ENCODE data around the gene AKIRIN2.

The AKIRIN2 gene

DNA sequence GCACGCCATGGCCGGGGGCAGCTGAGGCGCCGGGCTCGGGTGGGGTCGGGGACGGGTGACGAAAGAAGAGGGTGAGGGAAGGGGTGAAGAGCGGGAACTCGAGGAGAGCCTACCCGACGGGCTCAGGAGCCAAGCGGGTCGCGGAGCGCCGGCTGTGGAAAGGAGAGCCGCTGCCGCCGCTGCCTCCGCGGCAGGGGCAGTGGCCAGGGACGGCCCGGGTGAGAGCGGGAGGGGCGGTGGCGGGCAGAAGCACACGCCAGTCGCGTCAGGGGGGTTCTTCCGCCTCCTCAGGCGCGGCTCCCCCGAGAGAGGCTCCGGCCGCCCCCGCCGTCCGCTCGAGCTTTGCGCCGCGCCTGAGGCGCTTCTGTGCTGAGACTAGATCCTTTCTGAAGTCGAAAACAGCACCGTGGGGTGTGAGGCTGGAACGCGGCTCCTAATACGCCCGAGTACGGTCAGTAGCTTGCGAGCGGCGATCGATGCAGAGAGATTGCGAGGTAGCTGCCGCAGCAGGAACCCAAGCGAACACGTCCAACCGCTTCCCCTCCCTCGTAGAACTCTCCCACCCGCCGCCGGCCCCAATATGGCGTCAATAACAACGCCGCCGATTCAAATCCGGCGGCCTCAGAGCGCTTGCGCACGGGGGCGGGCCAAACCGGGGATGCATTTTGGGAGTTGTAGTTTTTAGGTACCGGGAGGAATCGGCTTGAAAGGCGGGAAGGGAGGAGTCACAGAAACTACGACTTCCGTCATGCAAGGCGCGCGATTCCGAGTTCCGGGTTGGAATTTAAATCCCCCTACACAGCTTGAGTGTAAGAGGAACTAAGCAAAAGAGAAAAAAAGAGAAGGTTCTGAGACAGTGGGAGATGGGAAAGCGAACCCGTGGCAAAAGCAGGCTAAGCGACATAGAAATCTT is at the start of gene AKIRIN2:
Gene AKIRIN2, minus strand, starts transcription at position 558 of the 913 bp plus-strand sequence. Its CDS starts 549 bp downstream, at position 9.
- TF ChIP-seq, protein P1, sequence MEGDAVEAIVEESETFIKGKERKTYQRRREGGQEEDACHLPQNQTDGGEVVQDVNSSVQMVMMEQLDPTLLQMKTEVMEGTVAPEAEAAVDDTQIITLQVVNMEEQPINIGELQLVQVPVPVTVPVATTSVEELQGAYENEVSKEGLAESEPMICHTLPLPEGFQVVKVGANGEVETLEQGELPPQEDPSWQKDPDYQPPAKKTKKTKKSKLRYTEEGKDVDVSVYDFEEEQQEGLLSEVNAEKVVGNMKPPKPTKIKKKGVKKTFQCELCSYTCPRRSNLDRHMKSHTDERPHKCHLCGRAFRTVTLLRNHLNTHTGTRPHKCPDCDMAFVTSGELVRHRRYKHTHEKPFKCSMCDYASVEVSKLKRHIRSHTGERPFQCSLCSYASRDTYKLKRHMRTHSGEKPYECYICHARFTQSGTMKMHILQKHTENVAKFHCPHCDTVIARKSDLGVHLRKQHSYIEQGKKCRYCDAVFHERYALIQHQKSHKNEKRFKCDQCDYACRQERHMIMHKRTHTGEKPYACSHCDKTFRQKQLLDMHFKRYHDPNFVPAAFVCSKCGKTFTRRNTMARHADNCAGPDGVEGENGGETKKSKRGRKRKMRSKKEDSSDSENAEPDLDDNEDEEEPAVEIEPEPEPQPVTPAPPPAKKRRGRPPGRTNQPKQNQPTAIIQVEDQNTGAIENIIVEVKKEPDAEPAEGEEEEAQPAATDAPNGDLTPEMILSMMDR (conservative IDR thresholded peaks at IDR 0.05; ENCODE audit: low read depth, low read length) = no peak

DNA sequence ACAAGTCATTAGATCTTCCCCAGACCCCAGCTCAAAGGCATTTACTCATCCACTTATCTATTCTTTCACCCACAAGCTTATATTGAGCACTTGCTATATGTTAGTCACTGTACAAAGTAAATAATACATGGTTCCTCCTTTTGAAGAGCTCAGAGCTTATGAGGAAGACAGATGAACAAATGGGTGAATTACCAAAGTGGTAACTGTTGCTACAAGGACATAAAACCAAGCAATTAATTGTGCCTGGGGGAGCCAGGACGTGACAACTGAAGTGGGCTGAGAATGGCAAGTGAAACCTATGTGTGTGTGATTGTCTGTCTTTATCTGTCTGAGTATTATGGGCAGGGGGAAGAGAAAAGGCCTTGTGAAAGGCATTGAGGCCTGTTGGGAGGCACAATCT is 45.6 kb upstream of the AKIRIN2 start:
- DNase-seq (ENCODE audit: low read depth) = no peak
- H3K4me3 ChIP-seq (ENCODE audit: low read depth, low read length) = no peak overlapping the region
- TF ChIP-seq, protein P1 (conservative IDR thresholded peaks at IDR 0.05; ENCODE audit: low read depth, low read length) = no peak

More for the DNA sequence above, at the start of gene AKIRIN2:
- H3K4me3 ChIP-seq (ENCODE audit: low read depth, low read length) = peak within 1 kb of the TSS; percentile 84
- peak; percentile 100 for DNase-seq (ENCODE audit: low read depth)

DNA sequence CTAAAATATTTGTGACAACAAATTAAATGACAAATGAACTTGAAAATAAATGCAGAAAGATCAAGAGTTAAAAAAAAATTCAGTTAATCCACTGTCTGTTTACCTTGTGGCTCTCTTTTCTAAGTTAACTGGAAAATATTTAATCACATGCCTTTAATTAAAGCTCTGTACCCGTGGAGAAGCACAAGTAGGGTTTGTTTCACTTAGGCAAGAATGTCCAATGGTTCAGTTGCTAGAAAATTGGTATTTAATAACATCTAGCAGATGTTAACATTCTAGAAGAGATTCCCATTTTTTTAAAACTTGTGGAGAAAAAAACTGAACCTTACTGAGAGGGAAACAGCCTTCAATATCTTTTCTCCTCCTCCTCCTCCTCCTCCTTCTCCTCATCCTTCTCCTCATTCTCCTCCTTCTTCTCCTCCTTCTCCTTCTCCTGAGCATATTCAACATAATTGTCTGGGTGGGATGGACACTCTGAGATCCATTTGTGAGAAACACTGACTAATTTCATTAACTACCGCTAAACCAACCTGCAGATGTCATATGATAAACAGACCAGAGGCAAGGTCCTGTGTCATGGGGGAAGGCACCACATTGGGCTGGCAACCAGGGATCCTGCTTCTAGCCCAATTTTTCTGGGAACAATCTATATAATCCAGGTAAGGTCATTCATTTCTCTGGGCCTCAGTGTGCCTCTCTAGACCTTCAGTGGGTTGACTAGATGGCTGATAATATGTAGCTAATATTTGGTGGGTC is 44.1 kb upstream of the AKIRIN2 start:
- TF ChIP-seq, protein P1 (conservative IDR thresholded peaks at IDR 0.05; ENCODE audit: low read depth, low read length) = no peak
- DNase-seq (ENCODE audit: low read depth) = no peak
- H3K4me3 ChIP-seq (ENCODE audit: low read depth, low read length) = no peak overlapping the region

DNA sequence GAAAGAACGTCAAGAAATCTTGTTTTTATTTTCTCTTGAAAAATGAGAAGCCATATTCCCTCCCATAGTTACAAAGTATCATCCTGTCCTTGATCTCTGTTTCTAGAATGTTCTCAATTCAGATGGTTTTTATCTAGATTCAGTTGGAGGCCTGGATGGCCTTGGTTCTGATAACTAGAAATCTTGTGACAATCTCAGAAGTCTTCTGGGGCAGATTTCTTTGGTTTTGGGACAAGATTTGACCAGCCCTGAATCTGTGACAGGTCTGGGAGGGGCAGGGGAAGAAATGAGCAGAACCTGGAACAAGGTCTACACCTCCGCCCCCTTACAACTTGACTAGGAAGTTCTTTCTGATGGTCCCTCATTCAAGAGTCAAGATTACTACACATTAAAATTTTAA is 41.4 kb upstream of the AKIRIN2 start:
- TF ChIP-seq, protein P1 (conservative IDR thresholded peaks at IDR 0.05; ENCODE audit: low read depth, low read length) = no peak
- no peak for DNase-seq (ENCODE audit: low read depth)
- H3K4me3 ChIP-seq (ENCODE audit: low read depth, low read length) = no peak overlapping the region

DNA sequence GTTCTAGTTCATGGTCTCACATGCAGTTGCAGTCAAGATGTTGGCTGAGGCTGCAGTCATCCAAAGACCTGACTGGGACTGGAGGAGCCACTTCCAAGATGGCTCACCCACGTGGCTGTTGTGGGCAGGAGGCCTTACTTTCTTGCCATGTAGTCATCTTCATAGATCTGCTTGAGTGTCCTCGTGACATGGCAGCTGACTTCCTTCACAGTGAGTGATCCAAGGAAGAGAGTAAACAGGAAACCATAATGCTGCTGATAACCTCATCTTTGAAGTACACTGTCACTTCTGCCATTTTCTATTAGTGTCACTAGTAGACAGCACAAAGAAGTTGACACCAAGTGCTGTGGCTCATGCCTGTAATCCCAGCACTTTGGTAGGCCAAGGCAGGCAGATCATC is 40.1 kb upstream of the AKIRIN2 start:
- TF ChIP-seq, protein P1 (conservative IDR thresholded peaks at IDR 0.05; ENCODE audit: low read depth, low read length) = no peak
- no peak for DNase-seq (ENCODE audit: low read depth)
- no peak overlapping the region for H3K4me3 ChIP-seq (ENCODE audit: low read depth, low read length)

DNA sequence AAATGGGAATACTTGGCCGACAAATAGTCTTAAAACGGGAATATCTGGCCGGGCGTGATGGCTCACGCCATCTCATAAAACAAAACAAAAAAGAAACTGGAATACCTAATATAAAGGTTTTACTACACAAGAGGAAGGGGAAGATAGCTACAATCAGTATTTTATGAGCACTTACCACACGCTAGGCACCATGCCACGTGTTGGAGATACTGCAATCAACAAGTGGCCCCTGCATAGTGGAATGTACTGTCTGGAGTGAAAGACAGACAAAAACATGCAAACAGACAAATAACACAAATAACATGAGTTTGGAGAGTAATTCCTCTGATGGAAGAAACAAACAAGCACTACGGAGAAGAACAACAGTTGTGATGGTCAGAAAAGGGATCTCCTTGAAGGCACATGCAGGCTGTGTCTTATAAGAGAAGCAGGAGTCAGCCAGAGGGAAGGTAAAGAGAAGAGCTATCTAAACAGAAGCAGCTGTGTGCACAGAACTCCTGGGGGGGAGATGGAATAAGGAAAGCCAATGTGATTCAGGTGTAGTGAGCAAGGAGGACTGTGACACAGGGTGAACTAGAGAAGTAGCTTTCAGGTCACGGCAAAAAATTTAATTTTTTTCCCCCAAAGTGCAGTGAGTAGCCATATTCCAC is 39.1 kb upstream of the AKIRIN2 start:
- no peak for DNase-seq (ENCODE audit: low read depth)
- TF ChIP-seq, protein P1 (conservative IDR thresholded peaks at IDR 0.05; ENCODE audit: low read depth, low read length) = no peak

More for the DNA sequence above, 39.1 kb upstream of the AKIRIN2 start:
- H3K4me3 ChIP-seq (ENCODE audit: low read depth, low read length) = no peak overlapping the region
